Renal cortex interstitium (tissue), 11 donors: ENCODE data around the gene CUX1. TPM values are rescaled to one million over a fixed set of nuclear protein-coding genes. Genes with fewer than 3 reads are reported as not detected.
"Not testable (repeated sequence)": the region's sequence is repeated elsewhere in the genome, so short reads cannot be mapped to it uniquely, and the experiment has no call there.

Source experiments
- DNase-seq, 11 donors: peaks; one replicate each; pipeline ENCODE4 v3.0.0-alpha.2; 2013; ENCODE audit warnings: low read depth in 9 of 11, low spot score in 4 of 11; ENCODE audit errors: extremely low read depth in 1 of 11
- polyA plus RNA-seq, 3 donors: library from polyadenylated mRNA; unstranded; fragments of 120-200 nt; gene quantifications; one replicate each; pipeline ENCODE4 v1.2.1, GENCODE V29; 2013; ENCODE audit not compliant: insufficient read length in 3 of 3

Gene CUX1
- polyA plus RNA-seq, 3 donors = 93.9 to 103 (median 98.0) TPM

DNA sequence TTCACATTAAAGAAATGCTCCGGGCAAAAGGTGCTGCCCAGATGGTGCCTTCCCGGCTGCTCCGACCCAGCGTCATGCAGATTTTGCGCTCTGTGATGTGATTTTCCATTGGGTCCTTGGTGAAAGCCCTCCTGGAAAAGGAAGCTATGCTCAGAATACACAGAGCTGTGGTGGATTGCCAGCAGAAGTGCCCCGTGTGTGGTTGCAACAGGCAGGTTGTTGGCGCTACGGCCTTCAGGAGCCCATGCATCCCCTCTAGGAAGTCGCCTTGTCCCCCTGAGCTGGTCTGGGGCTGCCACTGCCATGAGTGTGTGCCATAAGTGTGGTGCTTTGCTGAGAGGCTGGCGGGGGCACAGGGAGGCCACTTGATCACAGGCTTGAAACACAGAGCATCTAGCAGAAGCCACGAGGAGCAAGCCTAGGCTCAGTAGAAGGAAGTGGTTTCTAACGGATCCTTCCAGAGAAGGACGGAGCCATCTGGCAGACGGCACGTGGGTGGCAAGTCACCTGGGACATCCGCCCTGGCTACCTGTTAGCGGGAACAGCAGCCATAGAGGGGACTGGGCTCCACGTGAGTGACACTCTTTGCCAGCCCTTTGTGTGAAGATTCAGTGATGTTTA is 210.9 kb downstream of the CUX1 start:
- DNase-seq = no peak

DNA sequence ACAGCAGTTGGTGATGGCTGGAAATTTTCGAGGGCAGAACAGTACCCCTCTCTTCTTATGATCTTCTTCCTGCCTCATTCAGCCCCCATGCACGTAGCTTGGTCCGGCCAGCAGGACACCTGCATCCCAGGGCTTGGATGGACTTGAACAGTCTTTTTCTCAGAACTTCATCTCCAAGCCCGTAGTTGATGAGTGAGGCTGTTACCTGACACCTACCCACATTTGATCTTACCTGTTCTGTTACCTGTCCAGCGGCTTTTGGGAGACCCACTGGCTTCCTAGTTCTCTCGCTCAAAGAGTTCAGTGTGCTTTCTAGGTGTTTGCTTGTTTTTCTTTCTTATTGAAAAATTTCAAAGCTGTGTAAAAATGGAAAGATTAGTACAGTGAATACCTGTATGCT is 212.2 kb downstream of the CUX1 start:
- DNase-seq = no peak

DNA sequence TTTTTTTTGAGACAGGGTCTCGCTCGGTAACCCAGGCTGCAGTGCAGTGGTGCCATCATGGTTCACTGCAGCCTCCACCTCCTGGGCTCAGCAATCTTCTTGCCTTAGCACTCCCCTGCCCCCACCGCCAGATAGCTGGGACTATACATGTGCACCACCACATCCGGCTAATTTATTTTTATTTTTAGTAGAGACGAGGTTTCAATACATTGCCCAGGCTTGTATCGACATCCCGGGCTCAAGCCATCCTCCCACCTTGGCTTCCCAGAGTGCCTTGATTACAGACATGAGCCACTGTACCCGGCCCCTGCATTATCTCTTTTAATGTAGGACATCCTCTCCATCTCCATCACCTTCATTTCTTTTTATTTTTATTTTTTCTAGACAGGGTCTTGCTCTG is 213.3 kb downstream of the CUX1 start:
- DNase-seq = no peak

DNA sequence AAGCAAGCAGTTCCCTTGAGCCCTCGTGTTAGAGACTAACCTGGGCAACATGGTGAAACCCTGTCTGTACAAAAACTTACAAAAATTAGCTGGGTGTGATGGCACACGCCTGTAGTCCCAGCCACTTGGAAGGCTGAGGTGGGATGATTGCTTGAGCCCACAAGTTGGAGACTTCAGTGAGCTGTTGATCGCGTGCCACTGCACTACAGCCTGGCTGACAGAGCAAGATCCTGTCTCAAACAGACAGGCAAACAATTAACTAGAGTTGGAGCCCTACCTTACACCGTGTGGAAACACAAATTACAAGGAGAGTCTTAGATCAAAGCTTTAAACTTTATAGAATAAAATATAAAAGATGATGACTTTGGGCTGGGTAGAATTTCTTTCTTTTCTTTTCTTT is 219.5 kb downstream of the CUX1 start:
- no peak for DNase-seq

DNA sequence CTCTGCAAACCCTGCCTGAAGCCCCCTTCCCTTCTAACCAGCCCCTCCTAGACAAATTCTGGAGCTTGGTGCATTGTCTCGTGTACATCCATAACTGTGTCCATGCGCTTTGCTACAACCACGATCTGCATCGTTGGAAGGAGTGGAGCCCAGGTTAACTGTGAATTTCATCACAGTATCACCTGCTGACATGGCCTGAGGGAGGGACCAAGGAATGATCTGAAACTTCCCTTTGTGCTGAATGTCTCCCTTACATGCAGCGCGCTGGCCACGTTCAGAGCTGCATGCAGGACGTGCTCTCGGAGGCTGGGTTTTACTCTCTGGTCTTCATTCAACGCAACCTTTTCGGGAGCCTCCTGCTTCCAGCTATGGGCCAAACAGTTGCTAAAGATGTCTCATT is 222.3 kb downstream of the CUX1 start:
- no peak for DNase-seq

DNA sequence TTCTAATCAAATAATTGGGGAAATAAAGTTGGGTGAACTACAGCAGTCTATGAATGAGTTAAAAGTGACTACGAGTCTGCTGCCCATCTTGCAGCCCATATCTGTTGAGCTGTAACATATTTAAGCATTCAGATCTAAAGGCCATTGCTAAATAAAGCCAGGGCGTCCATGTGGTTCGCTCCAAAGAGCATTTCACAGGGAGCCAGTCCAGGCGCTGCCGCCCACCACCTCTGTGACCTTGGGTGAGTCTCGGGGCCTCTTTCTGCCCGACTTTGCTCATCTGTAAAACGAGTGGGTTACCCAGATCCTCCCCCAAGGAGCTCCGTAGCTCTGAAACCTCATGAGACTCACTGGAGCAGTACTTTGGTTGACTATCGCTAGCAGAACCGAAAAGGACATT is 223.1 kb downstream of the CUX1 start:
- no peak for DNase-seq

DNA sequence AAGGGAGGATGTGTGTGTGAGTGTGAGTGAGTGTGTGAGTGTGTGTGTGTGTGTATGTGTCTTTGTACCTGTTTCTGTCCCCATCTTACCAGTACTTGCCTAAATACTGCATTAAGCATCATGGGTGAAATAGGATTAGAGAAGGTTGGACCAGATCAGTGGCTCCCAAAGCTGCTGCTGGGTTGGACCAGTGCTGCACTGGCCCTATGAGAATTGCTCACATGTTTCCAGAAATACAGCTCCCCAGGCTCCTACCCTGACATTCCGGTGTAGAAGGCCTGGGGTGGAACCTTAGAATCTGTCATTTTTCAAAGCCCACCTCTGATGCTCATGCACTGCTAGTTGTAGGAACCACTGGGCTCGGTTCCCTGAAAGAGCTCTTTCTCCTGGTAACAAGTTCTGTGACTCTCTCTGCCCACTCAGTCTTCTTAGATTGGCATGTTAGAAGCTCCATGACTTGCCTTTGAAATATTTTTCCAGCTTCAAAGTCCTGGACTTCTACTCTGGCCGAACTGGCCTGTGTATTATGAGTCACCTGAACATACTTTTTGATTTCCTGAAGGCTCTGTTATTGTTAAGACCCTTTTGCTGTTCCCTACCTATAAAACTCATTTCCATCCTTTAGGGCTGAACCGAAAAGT is 224.7 kb downstream of the CUX1 start:
- DNase-seq = no peak

DNA sequence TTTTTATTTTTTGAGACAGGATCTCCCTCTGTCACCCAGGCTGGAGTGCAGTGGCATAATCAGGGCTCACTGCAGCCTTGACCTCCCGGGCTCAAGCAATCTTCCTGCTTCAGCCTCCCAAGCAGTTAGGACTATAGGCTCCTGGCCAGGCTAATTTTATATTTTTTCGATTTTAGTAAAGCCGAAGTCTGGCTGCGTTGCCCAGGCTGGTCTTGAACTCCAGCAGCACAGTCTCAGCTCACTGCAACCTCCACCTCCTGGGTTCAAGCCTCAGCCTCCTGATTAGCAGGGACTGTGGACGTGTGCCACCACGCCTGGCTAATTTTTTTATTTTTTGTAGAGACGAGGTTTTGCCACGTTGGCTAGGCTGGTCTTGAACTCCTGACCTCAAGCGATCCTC is 225.4 kb downstream of the CUX1 start:
- DNase-seq = not testable (repeated sequence)

DNA sequence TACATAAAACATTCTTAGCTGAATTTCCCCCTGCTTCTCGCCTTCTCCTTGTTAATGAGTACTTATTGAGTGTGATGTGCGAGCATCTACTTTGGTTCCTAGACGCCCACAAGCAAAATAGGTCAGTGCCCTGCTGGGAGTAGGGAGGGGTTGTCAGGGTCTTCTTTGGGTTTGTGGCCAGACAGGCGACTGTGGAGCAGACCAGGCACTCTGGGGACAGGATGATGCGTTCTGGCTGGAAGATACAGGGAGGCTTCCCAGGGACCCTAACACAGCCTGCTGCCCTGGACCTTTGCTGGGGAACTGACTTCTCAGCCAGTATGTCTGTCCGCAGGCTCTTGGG is 227.2 kb downstream of the CUX1 start:
- no peak for DNase-seq

DNA sequence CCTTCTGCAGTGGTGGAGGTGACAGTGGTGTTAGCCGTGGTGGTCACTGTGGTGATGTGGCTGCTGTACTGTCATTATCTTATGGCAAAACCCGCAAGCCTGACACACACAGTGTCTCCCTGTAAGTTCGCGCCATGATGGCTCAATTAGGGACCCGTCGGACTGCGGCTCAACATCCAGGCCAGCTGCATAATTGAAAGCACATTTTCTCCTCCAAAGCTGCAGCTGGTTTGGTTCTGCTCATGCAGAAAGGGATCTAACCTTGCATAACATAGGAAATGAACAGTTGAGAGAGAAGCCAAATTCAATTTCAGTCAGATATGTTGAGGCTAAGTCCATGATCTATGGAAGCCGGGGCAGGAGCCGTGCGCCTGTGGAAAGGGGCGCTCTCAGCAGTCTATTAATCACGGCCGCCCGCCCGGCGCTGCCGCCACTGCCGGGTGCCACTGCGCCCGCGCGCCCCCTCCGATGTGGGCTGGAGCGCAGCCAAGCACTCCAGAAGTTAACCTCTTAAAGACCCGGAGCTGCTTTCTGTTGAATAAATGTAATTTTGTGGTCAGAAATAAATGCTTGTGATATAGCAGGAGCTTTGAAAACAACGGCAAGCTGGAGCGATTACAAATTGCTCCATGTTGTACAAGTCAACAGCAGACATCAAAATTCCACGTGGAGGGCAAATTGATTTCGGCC is 227.7 kb downstream of the CUX1 start:
- peak; percentile 60 to 86 (median 83) for DNase-seq

DNA sequence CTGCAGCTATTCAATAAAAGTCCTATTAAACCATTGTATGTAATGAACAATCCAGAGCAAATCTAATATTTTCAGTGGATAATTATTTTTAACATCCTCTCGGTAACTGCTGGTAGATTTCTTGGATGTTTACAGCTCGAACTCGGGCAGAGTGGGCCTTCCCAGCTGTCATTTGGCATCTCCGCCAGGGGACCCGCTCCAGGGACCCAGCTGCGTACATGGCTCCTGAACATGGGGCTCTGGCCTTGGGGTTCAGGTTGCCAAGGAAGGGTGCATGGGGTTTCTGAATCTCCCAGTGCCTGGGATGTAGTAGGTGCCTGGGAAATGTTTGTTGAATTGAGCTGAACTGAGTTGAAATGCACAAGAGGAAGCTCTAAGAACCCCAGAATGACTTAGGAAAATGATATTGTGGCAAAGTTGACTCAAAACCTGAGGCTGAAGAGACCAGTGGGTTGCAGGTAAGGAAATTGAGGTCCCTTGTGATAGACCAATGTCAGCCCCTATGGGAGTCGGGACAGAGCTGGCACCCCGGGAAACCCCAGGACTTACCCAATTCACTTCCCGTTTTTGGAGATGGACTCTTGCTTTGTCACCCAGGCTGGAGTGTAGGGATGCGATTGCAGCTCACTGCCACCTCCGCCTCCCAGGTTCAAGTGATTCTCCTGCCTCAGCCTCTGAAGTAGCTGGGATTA is 228.4 kb downstream of the CUX1 start:
- no peak for DNase-seq

DNA sequence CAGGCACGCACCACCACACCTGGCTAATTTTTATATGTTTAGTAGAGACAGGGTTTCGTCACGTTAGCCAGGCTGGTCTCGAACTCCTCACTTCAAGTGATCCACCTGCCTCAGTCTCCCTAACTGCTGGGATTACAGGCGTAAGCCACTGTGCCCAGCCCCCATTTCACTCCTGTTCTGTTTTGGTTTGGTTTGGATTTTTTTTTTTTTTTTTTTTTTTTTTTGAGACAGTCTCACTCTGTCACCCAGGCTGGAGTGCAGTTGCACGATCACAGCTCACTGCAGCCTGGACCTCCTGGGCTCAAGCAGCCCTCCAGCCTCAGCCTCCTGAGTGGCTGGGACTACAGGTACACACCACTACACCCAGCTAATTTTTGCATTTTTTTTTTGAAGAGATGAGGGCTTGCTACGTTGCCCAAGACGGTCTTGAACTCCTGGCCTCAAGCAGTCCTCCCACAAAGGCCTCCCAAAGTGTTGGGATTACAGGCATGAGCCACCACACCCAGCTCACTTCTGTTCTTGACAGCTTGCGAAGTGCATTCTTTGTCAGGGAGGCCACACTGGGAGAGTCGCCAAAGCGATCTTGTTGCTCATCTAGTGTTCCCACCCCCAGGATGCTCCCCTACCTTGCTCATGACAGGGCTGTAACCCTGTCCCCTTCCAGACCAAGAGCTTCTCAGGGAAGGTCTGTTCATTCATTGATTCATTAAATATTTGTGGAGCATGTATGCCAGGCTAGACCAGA is 229.1 kb downstream of the CUX1 start:
- DNase-seq = no peak

DNA sequence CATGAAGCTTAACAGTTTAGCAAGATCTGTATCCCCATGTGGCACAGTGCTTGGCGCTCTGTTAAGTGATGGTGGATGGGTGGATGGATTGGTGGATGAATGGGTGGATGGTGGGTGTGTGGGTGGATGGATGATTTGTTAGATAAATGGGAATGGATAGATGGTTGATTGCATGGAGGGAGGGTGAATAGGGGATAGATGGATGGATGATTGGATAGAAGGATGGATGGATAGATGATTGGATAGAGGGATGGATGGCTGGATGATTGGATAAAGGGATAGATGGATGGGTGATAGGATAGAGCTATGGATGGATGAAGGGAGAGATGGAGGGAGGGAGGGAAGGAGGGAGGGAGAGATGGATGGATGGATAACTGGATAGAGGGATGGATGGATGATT is 229.7 kb downstream of the CUX1 start:
- DNase-seq = no peak

DNA sequence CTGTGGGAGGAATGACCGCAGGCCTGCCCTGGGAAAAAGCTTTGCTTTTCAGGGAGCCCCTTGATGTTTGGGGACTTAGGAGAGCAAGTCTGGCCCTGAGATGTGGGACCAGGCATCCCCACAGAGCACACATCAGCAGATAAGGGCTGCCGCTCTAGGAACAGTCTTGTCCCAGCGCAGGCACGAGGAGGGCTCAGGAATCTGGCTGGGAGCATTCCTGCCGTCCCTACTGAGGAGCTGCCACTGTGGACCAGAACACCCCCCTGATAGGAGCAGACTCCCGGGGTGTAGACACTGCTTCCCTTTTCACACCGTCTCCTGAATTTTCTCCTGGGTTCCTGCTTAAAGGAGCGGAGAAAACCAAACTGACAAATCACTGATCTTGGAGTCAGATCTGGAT is 232.3 kb downstream of the CUX1 start:
- no peak for DNase-seq

DNA sequence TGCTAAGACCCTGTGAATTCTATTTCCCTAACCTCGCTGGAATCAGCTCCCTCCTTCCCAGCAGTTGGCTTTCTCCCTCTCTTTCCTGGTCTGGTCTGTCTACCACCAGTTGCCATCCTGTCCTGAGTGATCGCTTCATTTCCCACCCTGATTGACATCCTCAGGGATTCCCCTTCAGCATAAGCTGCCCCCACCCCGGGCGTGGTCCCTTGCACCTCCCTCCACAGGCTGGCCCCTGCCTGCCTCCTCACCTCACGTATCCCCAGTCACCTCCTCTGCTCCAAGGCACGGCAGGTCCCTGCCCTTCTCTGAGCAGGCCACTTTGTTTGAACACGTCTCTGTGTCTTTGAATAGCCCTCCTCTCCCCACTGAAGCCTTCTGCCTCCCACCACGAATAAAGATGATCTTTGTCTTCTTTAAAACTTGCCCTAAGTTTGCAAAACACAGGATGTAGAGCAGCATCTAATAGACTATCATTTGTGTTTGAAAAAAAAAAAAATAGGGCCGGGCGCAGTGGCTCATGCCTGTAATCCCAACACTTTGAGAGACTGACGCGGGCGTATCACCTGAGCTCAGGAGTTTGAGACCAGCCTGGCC is 233.5 kb downstream of the CUX1 start:
- no peak for DNase-seq

DNA sequence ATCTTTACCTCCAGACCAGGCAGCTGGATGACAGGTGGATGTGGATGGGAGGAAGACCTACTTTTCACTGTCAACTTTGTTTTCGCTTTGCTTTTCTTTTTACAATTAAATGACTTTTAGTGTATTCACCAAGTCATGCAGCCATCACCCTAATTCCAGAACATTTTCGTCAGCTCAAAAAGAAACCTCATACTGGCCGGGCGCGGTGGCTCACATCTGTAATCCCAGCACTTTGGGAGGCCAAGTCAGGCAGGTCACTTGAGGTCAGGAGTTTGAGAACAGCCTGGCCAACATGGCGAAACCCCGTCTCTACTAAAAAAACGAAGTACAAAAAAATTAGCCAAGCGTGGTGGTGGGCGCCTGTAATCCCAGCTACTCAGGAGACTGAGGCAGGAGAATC is 234.3 kb downstream of the CUX1 start:
- DNase-seq = not testable (repeated sequence)

DNA sequence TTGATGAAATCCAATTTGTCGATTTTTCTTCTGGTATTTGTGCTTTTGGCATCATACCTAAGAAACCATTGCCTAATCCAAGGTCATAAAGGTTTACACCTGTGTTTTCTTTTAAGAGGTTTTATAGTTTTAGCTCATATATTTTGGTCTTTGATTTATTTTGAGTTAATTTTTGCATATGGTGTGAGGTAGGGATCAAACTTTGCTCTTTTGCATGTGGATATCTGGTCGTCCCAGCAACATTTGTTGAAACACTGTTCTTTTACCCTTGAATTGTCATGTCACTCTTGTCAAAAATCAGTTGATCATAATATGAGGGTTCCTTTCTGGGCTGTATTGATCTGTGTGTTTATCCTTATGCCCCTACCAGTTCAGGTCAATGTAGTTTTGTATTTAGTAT is 236.7 kb downstream of the CUX1 start:
- DNase-seq = no peak

DNA sequence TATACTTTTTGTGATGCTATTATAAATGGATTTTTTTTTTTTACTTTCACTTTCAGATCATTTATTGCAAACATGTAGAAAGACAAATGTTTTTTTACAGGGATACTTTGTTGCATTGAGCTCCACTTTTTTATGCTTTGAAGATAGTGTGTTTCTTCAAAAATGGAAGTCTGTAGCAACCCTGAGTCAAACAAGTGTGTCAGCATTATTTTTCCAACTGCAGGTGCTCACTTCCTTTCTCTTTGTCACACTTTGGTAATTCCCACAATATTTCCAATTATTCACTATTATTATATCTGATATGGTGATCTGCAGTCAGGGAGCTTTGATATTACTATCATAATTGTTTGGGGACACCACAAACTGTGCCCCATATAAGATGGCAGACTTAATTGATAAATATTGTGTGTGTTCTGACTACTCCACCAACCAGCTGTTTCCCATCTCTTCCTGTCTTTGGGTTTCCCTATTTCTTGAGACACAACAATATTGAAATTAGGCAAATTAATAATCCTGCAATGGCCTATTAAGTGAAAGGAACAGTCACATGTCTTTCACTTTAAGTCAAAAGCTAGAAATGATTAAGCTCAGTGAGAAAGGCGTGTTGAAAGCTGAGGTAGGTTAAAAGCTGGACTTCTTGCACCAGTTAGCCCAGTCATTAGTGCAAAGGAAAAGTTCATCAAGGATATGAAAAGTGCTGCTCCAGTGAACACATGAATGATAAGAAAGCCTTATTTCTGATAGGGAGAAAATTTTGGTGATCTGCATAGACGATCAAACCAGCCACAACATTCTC is 238.0 kb downstream of the CUX1 start:
- DNase-seq = no peak
